Peyer's patch (tissue), 4 donors: ENCODE data around the gene EHBP1. TPM values are rescaled to one million over a fixed set of nuclear protein-coding genes. Genes with fewer than 3 reads are reported as not detected.

Experiments
- DNase-seq, 3 donors: peaks; one replicate each; pipeline ENCODE4 v3.0.0-alpha.2; 2017 to 2019
- H3K27ac ChIP-seq, 4 donors: fragments of 200-600 bp; sonication (generic); one replicate each; pipeline ENCODE4 v1.5.1; 2016 to 2019
- H3K27me3 ChIP-seq, 2 donors: fragments of 200-600 bp; sonication (generic); one replicate each; pipeline ENCODE4 v1.5.1; 2019
- H3K36me3 ChIP-seq, 3 donors: fragments of 200-600 bp; sonication (generic); one replicate each; pipeline ENCODE4 v1.5.1; 2016 to 2019
- H3K4me1 ChIP-seq, 4 donors: fragments of 200-600 bp; sonication (generic); one replicate each; pipeline ENCODE4 v1.5.1; 2016 to 2019
- H3K4me3 ChIP-seq, 4 donors: fragments of 200-600 bp; sonication (generic); 1 replicate in 3 of 4; 2 replicates in 1 of 4; pipeline ENCODE4 v1.5.1; 2016 to 2019; ENCODE audit warnings: mild to moderate bottlenecking in 1 of 4
- H3K9me3 ChIP-seq, 4 donors: fragments of 200-600 bp; sonication (generic); one replicate each; pipeline ENCODE4 v1.5.1; 2016 to 2019; ENCODE audit warnings: mild to moderate bottlenecking in 1 of 4
- CTCF ChIP-seq, 6 experiments: fragments of 450-650 bp in 4 of 6; fragments of 200-600 bp in 2 of 6; sonication (generic) in 1 of 6; IDR thresholded peaks; one replicate each; pipeline ENCODE4 v1.5.1; 2017 to 2019; ENCODE audit warnings: antibody characterized with exemption in 6 of 6, mild to moderate bottlenecking in 3 of 6, moderate library complexity in 1 of 6
- POLR2A ChIP-seq, 2 donors: fragments of 450-650 bp; IDR thresholded peaks; one replicate each; pipeline ENCODE4 v1.5.1; 2017; ENCODE audit warnings: antibody characterized with exemption in 2 of 2, mild to moderate bottlenecking in 2 of 2, moderate library complexity in 2 of 2
- total RNA-seq, 4 donors: library from RNA; depleted of rRNA; stranded (reverse); fragments of >200 nt; gene quantifications; one replicate each; pipeline ENCODE4 v1.1.0, GENCODE V29; 2016

Gene EHBP1
- total RNA-seq, 4 donors from 2014 or later: 27.1 to 190 (median 60.8) TPM

- no peak for DNase-seq
- Histone ChIP-seq H3K4me1 (no peaks in the 10 kb centered on the region), H3K4me3 (no peak overlapping the region), H3K27me3 (no peaks in the 10 kb centered on the region), H3K27ac (no peak overlapping the region), H3K9me3 (no peaks in the 10 kb centered on the region), H3K36me3 (peaks cover 0 to 5% (median 0%) of the 10 kb centered on the region in 3 donors)
- TF ChIP-seq POLR2A (IDR thresholded peaks at IDR 0.05) (no peak), CTCF (IDR thresholded peaks at IDR 0.05) (no peak)
Observed at GRCh38 chr2:62968668-62969067, 263.2 kb downstream of the EHBP1 start.

DNA sequence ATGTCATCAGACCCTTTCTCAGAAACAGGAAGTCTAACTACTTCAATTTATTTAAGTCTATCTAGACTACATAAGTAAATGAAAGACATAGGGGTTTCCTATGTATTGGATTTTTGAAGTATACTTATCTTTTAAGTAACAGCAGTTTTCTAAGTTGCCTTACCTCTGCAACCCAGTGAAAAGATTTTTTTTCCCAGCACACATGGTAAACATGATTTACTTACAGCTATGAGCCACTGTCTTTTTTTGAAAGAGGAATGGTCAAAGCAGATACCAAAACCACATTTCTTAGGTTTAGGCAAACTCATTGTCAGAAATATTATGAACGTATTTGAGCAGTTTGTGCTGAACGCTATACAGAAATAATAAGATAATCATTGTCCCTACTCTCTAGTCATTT lies 266.4 kb downstream of the EHBP1 start:
- no peak for DNase-seq
- no peak overlapping the region for H3K4me3 ChIP-seq
- H3K27me3 ChIP-seq: no peaks in the 10 kb centered on the region
- no peaks in the 10 kb centered on the region for H3K4me1 ChIP-seq
- TF ChIP-seq POLR2A (IDR thresholded peaks at IDR 0.05) (no peak), CTCF (IDR thresholded peaks at IDR 0.05) (no peak)
- no peak overlapping the region for H3K27ac ChIP-seq
- peaks cover 0 to 2% (median 0%) of the 10 kb centered on the region in 3 donors for H3K36me3 ChIP-seq
- no peaks in the 10 kb centered on the region for H3K9me3 ChIP-seq

DNA sequence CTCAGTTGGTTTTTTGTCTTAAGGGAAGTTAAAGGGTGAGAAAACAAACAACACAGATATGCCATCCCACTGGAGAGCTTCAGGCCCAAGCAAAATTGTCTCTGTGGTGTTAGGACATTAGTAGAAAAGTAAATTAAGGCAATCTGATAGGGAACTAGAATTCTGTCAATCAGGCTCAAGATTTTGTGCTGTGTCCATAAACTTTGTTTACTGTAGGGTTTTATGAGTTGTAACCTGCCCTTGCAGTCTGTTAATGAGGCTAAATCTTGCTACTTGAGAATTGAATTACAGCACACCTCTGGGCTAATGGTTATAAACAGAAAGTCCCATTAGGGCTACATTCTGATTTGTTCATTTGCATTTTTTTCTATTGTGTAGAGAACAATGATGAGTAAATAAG lies 267.1 kb downstream of the EHBP1 start:
- H3K9me3 ChIP-seq: no peaks in the 10 kb centered on the region
- H3K4me3 ChIP-seq: no peak overlapping the region
- H3K27ac ChIP-seq: no peak overlapping the region
- H3K27me3 ChIP-seq: no peaks in the 10 kb centered on the region
- no peaks in the 10 kb centered on the region for H3K4me1 ChIP-seq
- TF ChIP-seq POLR2A (IDR thresholded peaks at IDR 0.05) (no peak), CTCF (IDR thresholded peaks at IDR 0.05) (no peak)
- DNase-seq: no peak
- no peaks in the 10 kb centered on the region for H3K36me3 ChIP-seq

GRCh38 chr2:62974999-62975398 lies 269.5 kb downstream of the EHBP1 start:
- Histone ChIP-seq H3K27me3 (no peaks in the 10 kb centered on the region), H3K36me3 (peaks cover 0 to 7% (median 0%) of the 10 kb centered on the region in 3 donors), H3K27ac (no peak overlapping the region), H3K4me3 (no peak overlapping the region), H3K9me3 (no peaks in the 10 kb centered on the region), H3K4me1 (no peaks in the 10 kb centered on the region)
- TF ChIP-seq POLR2A (IDR thresholded peaks at IDR 0.05) (no peak), CTCF (IDR thresholded peaks at IDR 0.05) (no peak)
- no peak for DNase-seq

GRCh38 chr2:62991605-62992004 lies 286.1 kb downstream of the EHBP1 start:
- DNase-seq: no peak
- Histone ChIP-seq H3K4me1 (no peaks in the 10 kb centered on the region), H3K27me3 (no peaks in the 10 kb centered on the region), H3K4me3 (no peak overlapping the region), H3K9me3 (no peaks in the 10 kb centered on the region), H3K27ac (no peak overlapping the region), H3K36me3 (peaks cover 0 to 23% (median 0%) of the 10 kb centered on the region in 3 donors)
- TF ChIP-seq CTCF (IDR thresholded peaks at IDR 0.05) (no peak), POLR2A (IDR thresholded peaks at IDR 0.05) (no peak)

- Histone ChIP-seq H3K4me3 (no peak overlapping the region), H3K27me3 (no peaks in the 10 kb centered on the region), H3K4me1 (no peaks in the 10 kb centered on the region), H3K9me3 (no peaks in the 10 kb centered on the region), H3K27ac (no peak overlapping the region), H3K36me3 (peaks cover 0 to 28% (median 0%) of the 10 kb centered on the region in 3 donors)
- TF ChIP-seq POLR2A (IDR thresholded peaks at IDR 0.05): no peak
- TF ChIP-seq CTCF (IDR thresholded peaks at IDR 0.05): no peak
- DNase-seq: no peak
Observed at GRCh38 chr2:62992561-62992960, 287.0 kb downstream of the EHBP1 start.
